Activated CD8-positive, alpha-beta memory T cell treated with anti-CD3 and anti-CD28 coated beads, Interleukin-2, amount 50 U/mL, for 1 hour (primary cell): ENCODE data around the gene CD74.
A peak's percentile ranks its signal among the peaks of the same experiment; 100 is the strongest.

ENCODE experiments used
- DNase-seq: peaks from one replicate; pipeline ENCODE4 v3.0.0-alpha.2; 2020; ENCODE audit errors: extremely low read depth

CD74 gene

GRCh38 chr5:150361301-150361700, 51.4 kb downstream of the CD74 start:
- DNase-seq = no peak

GRCh38 chr5:150358261-150359095, 54.2 kb downstream of the CD74 start:
- DNase-seq = no peak

- DNase-seq = peak; percentile 76
Measured at GRCh38 chr5:150357326-150358260, 55.1 kb downstream of the CD74 start, which contains the start of gene TCOF1. Gene TCOF1, plus strand, starts transcription at chr5:150357697. Its CDS starts 50 bp downstream, at chr5:150357747.

- DNase-seq = no peak
Measured at GRCh38 chr5:150356575-150357294, 56.0 kb downstream of the CD74 start.

GRCh38 chr5:150355791-150356190, 56.9 kb downstream of the CD74 start:
- no peak for DNase-seq

- no peak for DNase-seq
Measured at GRCh38 chr5:150353032-150353675, 59.6 kb downstream of the CD74 start.

- DNase-seq = no peak
Measured at GRCh38 chr5:150352244-150353031, 60.3 kb downstream of the CD74 start.
